Stimulated activated CD4-positive, alpha-beta T cell treated with anti-CD3 and anti-CD28 coated beads, TNF-alpha, amount 100 ng/mL, for 24 hours (primary cell): ENCODE results near the gene SST.

Experiments
- DNase-seq, 3 experiments: peaks; one replicate each; pipeline ENCODE4 v3.0.0-alpha.2; 2020; ENCODE audit warnings: low read depth in 3 of 3

Gene SST

DNA sequence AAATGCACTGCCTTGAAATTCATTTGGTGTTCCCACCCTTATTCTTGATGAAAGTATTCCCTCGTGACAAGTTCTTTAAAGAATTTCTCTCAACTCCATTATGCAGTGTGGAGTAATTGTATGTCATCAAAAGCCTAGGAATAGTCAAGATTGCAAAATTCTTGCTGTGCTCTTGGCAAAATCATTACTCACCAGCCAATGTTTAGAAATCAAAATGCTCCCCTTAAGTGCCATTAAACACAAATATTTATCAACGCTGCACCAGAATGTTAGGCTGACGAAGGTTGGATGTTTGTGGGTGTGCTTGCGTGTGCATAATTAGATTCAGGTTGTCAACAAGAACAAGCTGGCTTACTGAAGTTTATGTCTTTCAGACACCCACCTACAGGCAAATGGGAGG, 40.5 kb downstream of the SST start:
- DNase-seq: no peak

DNA sequence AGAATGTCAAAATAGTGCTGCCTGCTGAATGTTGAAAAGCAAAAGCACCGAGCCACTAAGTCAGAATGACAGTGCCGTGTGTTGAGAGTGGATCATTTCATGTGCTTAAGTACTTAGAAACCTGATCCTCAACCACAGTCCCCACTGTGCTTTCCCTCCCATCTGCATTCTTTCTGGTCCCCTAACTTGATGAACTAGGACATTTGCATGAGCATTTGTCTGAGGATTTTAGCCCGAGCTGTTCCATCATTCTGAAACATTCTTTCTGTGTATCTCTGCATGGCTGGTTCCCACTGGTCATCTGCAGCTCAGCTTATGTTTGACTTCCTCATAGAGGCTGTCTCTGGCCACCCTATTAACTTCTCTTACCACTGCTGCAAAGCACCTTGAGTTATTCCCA, 42.0 kb downstream of the SST start:
- no peak for DNase-seq

DNA sequence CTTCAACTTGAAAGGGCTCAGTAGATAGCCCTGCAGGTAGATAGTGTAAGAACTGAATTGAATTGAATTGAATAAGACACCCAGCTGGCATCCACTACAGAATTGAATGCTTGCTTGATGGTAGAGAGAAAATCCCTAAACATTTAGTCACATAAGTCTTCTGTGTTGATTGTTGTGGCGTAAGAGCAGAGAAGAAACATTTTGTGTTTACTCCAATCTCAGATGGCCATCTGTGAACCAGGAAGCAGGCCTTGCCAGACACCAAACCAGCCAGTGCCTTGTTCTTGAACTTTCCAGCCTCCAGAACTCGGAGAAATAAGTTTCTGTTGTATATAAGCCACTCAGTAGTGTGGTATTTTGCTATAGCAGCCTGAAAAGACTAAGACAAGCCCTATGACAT, 43.6 kb downstream of the SST start:
- DNase-seq: no peak

DNA sequence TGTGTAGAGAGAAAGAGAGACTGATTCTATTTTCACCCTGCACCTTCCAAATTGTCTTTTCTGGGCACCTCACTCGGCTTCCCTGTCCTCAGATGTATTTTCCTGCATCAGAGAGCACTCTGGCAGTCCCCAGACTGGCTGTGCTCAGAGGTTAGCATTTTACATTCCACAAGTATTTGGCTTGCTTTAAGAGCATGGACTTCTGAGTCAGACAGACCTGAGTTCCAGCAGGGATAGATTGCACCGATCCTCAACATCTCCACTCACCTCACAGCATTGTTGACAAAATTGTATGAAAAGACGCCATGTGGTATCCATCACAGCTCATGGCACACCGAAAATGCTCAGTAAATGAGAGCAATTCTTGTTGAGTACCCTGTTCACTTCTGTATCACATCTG, 45.6 kb downstream of the SST start:
- DNase-seq: no peak

DNA sequence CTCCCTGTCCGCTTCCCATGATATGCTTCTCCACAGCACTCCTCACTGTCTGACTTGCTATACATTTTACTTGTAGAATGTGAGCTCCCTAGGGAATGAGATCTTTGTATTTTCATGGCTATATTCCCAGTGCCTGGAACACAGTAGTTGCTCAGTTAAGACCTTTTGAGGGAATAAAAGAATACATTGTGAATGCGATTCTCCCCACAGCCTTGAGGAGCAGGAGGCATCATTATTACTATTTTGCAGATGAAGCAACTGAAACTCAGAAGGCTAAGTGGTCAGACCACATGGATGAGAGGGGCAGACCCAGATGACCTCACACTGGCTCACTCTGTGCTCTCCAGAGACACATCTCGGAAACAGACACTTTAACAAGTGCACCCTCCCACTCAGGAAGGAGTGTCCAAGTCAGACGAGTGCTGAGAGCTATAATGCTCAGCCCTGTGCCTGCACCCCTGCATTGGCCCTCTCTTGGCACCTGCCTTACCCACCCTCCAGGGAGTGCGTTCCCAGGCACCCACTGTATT, 46.8 kb downstream of the SST start:
- DNase-seq: no peak

DNA sequence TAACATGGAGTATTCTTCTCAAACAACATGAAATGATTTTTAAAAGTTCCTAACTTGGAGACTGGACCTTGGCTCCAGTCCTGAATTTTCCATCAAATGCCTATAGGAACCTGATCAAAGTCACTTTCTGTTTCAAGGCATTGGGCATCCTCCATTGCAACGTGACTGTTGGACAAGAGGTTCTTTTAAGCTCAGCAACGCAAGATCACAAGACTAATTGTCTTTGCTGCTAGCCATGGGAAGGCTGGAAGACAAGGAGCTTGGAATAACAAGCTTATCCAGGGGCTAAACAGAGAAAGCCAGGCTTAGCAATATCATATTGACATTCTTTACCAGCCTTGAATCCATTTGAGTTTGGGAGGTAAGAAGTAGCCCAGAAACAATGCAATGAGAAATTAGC, 48.3 kb downstream of the SST start:
- no peak for DNase-seq

DNA sequence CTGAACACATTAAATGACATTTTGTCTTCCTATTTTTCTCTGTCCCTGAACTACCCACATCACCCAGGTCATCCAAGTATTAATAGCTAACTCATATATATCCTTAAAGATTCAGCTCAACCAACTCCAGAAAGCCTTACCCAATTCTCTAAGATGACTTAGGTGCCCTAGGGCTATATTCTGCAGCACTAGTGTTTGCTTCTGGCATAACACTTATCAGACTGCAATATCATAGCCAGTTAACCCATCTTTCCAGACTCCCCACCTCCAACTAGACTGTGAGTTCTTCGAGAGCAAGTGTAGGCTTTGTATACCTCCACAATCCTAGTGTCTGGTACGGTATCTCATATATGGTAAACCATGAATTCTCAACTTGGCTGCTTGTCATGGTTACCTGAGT, 50.7 kb downstream of the SST start:
- no peak for DNase-seq
